Measurements from ENCODE around the gene SLC6A19. TPM values are rescaled to one million over a fixed set of nuclear protein-coding genes. Genes with fewer than 3 reads are reported as not detected.

SLC6A19 gene
- total and polyA plus RNA-seq, 2 donors (not counting 1 experiment from before 2014, with no cell fraction given) = not detected

- Histone ChIP-seq H3K36me3 (replicated peaks in 1 of 2; ENCODE audit: control extremely low read depth in 1 of 2, control insufficient read depth in 1 of 2, extremely low read depth in 1 of 2, insufficient read depth in 2 of 2, low read length in 1 of 2) (no peaks in the 10 kb centered on the region), H3K9me3 (ENCODE audit: control extremely low read depth in 1 of 3, control insufficient read depth in 2 of 3, insufficient read depth in 1 of 3, low read length in 2 of 3) (peaks cover 0 to 51% (median 5%) of the 10 kb centered on the region in 3 donors), H3K4me3 (ENCODE audit: control extremely low read depth in 1 of 5, extremely low read depth in 1 of 5, insufficient read depth in 1 of 5, low read depth in 2 of 5, low read length in 4 of 5) (no peak overlapping the region), H3K9ac (ENCODE audit: low read length) (no peak overlapping the region), H2AFZ (ENCODE audit: insufficient read depth, low read depth, low read length, poor library complexity, severe bottlenecking) (no peak overlapping the region), H3K27ac (ENCODE audit: low read length in 2 of 2) (no peak overlapping the region), H4K20me1 (ENCODE audit: control insufficient read depth, insufficient read depth, low read length, poor library complexity, severe bottlenecking) (no peaks in the 10 kb centered on the region), H3K4me2 (replicated peaks; ENCODE audit: low read depth, low read length, poor library complexity, severe bottlenecking) (no peak overlapping the region), H3K4me1 (ENCODE audit: control insufficient read depth in 2 of 2, insufficient read depth in 2 of 2, low read length in 2 of 2) (no peaks in the 10 kb centered on the region), H3K27me3 (replicated peaks in 1 of 4; ENCODE audit: control extremely low read depth in 1 of 4, control insufficient read depth in 3 of 4, insufficient read depth in 4 of 4, low read length in 3 of 4) (no peaks in the 10 kb centered on the region), H3K79me2 (ENCODE audit: control insufficient read depth, insufficient read depth, low read length) (no peaks in the 10 kb centered on the region)
- DNase-seq (no peak), ATAC-seq (ENCODE audit: low read depth) (no peak)
- TF ChIP-seq EZH2 (IDR thresholded peaks at IDR 0.05; ENCODE audit: borderline replicate concordance, insufficient read depth, low read depth, low read length, poor library complexity, severe bottlenecking) (no peak), CTCF (IDR thresholded peaks at IDR 0.05) (no peak)
- H3K9me3 Mint-ChIP-seq (ENCODE audit: insufficient read depth) = no peaks in the 10 kb centered on the region
- ChIA-PET POLR2A (no interaction called here), CTCF (no interaction called here)
- intact Hi-C loops (cut with micrococcal nuclease) = no loop called here
- WGBS (ENCODE audit: insufficient coverage) = 93% methylated on average over 1 of the region's 1 CpG
- H3K4me1 Mint-ChIP-seq = no peaks in the 10 kb centered on the region
- no peak overlapping the region for H3K27ac Mint-ChIP-seq
- H3K4me3 Mint-ChIP-seq = no peak overlapping the region
- H3K27me3 Mint-ChIP-seq = no peaks in the 10 kb centered on the region
Observed at GRCh38 chr5:1262381-1262780, 61.0 kb downstream of the SLC6A19 start.

- no peak overlapping the region for H3K27ac Mint-ChIP-seq
- no peaks in the 10 kb centered on the region for H4K20me1 ChIP-seq (ENCODE audit: control insufficient read depth, insufficient read depth, low read length, poor library complexity, severe bottlenecking)
- no peak overlapping the region for H3K4me3 ChIP-seq (ENCODE audit: control extremely low read depth in 1 of 5, extremely low read depth in 1 of 5, insufficient read depth in 1 of 5, low read depth in 2 of 5, low read length in 4 of 5)
- ATAC-seq (ENCODE audit: low read depth) (no peak), DNase-seq (no peak)
- 96% methylated on average over 18 of the region's 18 CpGs for WGBS (ENCODE audit: insufficient coverage)
- peaks cover 0 to 51% (median 5%) of the 10 kb centered on the region in 3 donors for H3K9me3 ChIP-seq (ENCODE audit: control extremely low read depth in 1 of 3, control insufficient read depth in 2 of 3, insufficient read depth in 1 of 3, low read length in 2 of 3)
- no peaks in the 10 kb centered on the region for H3K36me3 ChIP-seq (replicated peaks in 1 of 2; ENCODE audit: control extremely low read depth in 1 of 2, control insufficient read depth in 1 of 2, extremely low read depth in 1 of 2, insufficient read depth in 2 of 2, low read length in 1 of 2)
- H3K27ac ChIP-seq (ENCODE audit: low read length in 2 of 2) = no peak overlapping the region
- H3K4me1 ChIP-seq (ENCODE audit: control insufficient read depth in 2 of 2, insufficient read depth in 2 of 2, low read length in 2 of 2) = no peaks in the 10 kb centered on the region
- intact Hi-C loops (cut with micrococcal nuclease) = no loop called here
- no peak overlapping the region for H2AFZ ChIP-seq (ENCODE audit: insufficient read depth, low read depth, low read length, poor library complexity, severe bottlenecking)
- TF ChIP-seq EZH2 (IDR thresholded peaks at IDR 0.05; ENCODE audit: borderline replicate concordance, insufficient read depth, low read depth, low read length, poor library complexity, severe bottlenecking) = no peak
- TF ChIP-seq CTCF (IDR thresholded peaks at IDR 0.05) = no peak
- H3K9ac ChIP-seq (ENCODE audit: low read length) = no peak overlapping the region
- no peaks in the 10 kb centered on the region for H3K9me3 Mint-ChIP-seq (ENCODE audit: insufficient read depth)
- CTCF ChIA-PET = no interaction called here
- H3K4me2 ChIP-seq (replicated peaks; ENCODE audit: low read depth, low read length, poor library complexity, severe bottlenecking) = no peak overlapping the region
- H3K27me3 ChIP-seq (replicated peaks in 1 of 4; ENCODE audit: control extremely low read depth in 1 of 4, control insufficient read depth in 3 of 4, insufficient read depth in 4 of 4, low read length in 3 of 4) = no peaks in the 10 kb centered on the region
- POLR2A ChIA-PET = no interaction called here
- H3K4me3 Mint-ChIP-seq = no peak overlapping the region
- no peaks in the 10 kb centered on the region for H3K79me2 ChIP-seq (ENCODE audit: control insufficient read depth, insufficient read depth, low read length)
- no peaks in the 10 kb centered on the region for H3K27me3 Mint-ChIP-seq
- H3K4me1 Mint-ChIP-seq = no peaks in the 10 kb centered on the region
Observed at GRCh38 chr5:1264211-1264610, 62.8 kb downstream of the SLC6A19 start.

All from B cell (primary cell).